Measurements from ENCODE around the gene FSTL5. TPM values are rescaled to one million over a fixed set of nuclear protein-coding genes. Genes with fewer than 3 reads are reported as not detected.

FSTL5 gene
- polyA plus RNA-seq, 6 donors from 2014 or later: not detected

DNA sequence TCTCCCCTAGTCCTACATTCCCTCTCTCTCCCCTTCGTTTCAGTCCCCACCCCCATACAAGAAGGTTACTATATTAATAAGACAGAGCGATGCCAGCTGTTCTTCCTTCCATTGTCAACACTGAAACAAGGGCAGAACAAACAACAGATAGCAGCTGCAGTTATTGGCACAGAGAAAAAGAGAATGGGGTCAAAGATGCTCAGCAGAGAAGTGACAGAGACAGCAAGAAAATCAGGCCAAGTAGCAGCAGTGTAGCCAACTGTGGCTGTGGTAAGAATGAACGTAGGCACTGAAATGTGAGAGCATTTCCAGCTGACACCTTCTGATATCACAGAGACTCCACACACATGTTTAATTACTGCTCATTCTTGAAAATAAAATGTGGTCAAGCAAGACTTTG is 641.8 kb downstream of the FSTL5 start:
- Mint-ChIP-seq H3K9me3 (peaks cover 0 to 6% (median 0%) of the 10 kb centered on the region in 7 donors), H3K36me3 (no peaks in the 10 kb centered on the region), H3K4me1 (no peaks in the 10 kb centered on the region), H3K27me3 (no peaks in the 10 kb centered on the region), H3K4me3 (no peak overlapping the region), H3K27ac (no peak overlapping the region)
- DNase-seq (no peak), ATAC-seq (ENCODE audit: low read depth in 2 of 2) (no peak)

- no peaks in the 10 kb centered on the region for H3K27me3 Mint-ChIP-seq
- H3K4me3 Mint-ChIP-seq: no peak overlapping the region
- H3K9me3 Mint-ChIP-seq: peaks cover 0 to 4% (median 0%) of the 10 kb centered on the region in 7 donors
- no peak for DNase-seq
- H3K27ac Mint-ChIP-seq: no peak overlapping the region
- no peaks in the 10 kb centered on the region for H3K4me1 Mint-ChIP-seq
- no peaks in the 10 kb centered on the region for H3K36me3 Mint-ChIP-seq
- no peak for ATAC-seq (ENCODE audit: low read depth in 2 of 2)
Measured at GRCh38 chr4:161519611-161520010, 644.2 kb downstream of the FSTL5 start.

GRCh38 chr4:161517941-161518340 is 645.9 kb downstream of the FSTL5 start:
- no peaks in the 10 kb centered on the region for H3K36me3 Mint-ChIP-seq
- H3K4me1 Mint-ChIP-seq: no peaks in the 10 kb centered on the region
- no peak overlapping the region for H3K4me3 Mint-ChIP-seq
- no peak for DNase-seq
- H3K27me3 Mint-ChIP-seq: no peaks in the 10 kb centered on the region
- no peak for ATAC-seq (ENCODE audit: low read depth in 2 of 2)
- H3K9me3 Mint-ChIP-seq: peaks cover 0 to 8% (median 0%) of the 10 kb centered on the region in 7 donors
- no peak overlapping the region for H3K27ac Mint-ChIP-seq

- no peak for ATAC-seq (ENCODE audit: low read depth in 2 of 2)
- Mint-ChIP-seq H3K36me3 (no peaks in the 10 kb centered on the region), H3K27me3 (no peaks in the 10 kb centered on the region), H3K27ac (no peak overlapping the region), H3K4me3 (no peak overlapping the region), H3K9me3 (no peaks in the 10 kb centered on the region), H3K4me1 (no peaks in the 10 kb centered on the region)
- no peak for DNase-seq
Measured at GRCh38 chr4:161505141-161505540, 658.7 kb downstream of the FSTL5 start.

GRCh38 chr4:161498155-161498554 is 665.6 kb downstream of the FSTL5 start:
- DNase-seq: no peak
- no peaks in the 10 kb centered on the region for H3K27me3 Mint-ChIP-seq
- H3K4me3 Mint-ChIP-seq: no peak overlapping the region
- no peak overlapping the region for H3K27ac Mint-ChIP-seq
- H3K4me1 Mint-ChIP-seq: no peaks in the 10 kb centered on the region
- peaks cover 0 to 1% (median 0%) of the 10 kb centered on the region in 7 donors for H3K9me3 Mint-ChIP-seq
- ATAC-seq (ENCODE audit: low read depth in 2 of 2): no peak
- no peaks in the 10 kb centered on the region for H3K36me3 Mint-ChIP-seq

GRCh38 chr4:161486461-161486860 is 677.3 kb downstream of the FSTL5 start:
- ATAC-seq (ENCODE audit: low read depth in 2 of 2): no peak
- H3K9me3 Mint-ChIP-seq: peaks cover 0 to 2% (median 0%) of the 10 kb centered on the region in 7 donors
- H3K36me3 Mint-ChIP-seq: no peaks in the 10 kb centered on the region
- H3K4me1 Mint-ChIP-seq: no peaks in the 10 kb centered on the region
- no peak overlapping the region for H3K27ac Mint-ChIP-seq
- DNase-seq: no peak
- H3K27me3 Mint-ChIP-seq: no peaks in the 10 kb centered on the region
- no peak overlapping the region for H3K4me3 Mint-ChIP-seq

- Mint-ChIP-seq H3K27me3 (no peaks in the 10 kb centered on the region), H3K4me3 (no peak overlapping the region), H3K36me3 (no peaks in the 10 kb centered on the region), H3K4me1 (no peaks in the 10 kb centered on the region), H3K9me3 (peaks cover 0 to 9% (median 2%) of the 10 kb centered on the region in 7 donors), H3K27ac (no peak overlapping the region)
- DNase-seq (no peak), ATAC-seq (ENCODE audit: low read depth in 2 of 2) (no peak)
Measured at GRCh38 chr4:161466316-161466715, 697.5 kb downstream of the FSTL5 start.

DNA sequence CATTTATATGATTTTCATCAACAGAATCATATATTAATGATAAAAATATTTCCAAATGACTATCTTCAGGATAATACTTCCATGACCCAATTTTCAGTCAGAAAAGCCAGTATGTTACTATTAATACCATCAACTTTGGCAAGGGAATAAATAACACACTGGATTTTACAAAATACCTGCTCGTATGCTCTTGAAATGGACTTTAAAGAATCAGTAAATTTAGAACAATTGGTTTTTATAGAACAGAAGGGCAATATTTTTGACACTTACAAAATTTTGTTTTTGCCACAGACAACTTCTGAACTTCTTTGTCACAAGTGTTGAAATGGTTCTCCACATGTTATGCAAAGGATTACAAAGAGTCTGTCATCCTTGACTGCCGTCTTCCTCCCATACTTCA is 700.4 kb downstream of the FSTL5 start:
- H3K27me3 Mint-ChIP-seq: no peaks in the 10 kb centered on the region
- no peak for ATAC-seq (ENCODE audit: low read depth in 2 of 2)

DNA sequence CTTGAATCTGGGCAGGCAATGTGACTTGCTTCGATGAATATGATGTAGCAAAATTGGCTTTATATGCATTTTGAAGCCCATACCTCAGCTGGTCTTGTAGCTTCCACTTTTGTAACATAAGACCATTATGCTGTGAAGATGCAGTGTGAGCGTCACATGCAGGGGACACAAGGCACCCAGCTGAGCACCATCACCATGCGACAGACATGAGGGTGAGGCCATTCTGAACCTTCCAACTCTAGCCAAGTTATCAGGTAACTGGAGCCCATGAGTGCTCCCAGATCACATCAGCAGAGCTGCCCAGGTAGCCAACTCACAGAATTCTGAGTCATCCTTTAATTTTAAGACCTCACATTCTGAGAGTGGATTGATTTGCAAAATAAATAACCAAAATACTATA is 705.9 kb downstream of the FSTL5 start:
- Mint-ChIP-seq H3K4me3 (peak overlapping the region in 1 of 8 donors; percentile 16), H3K27ac (no peak overlapping the region), H3K9me3 (peaks cover 0 to 5% (median 0%) of the 10 kb centered on the region in 7 donors), H3K36me3 (no peaks in the 10 kb centered on the region), H3K4me1 (no peaks in the 10 kb centered on the region), H3K27me3 (no peaks in the 10 kb centered on the region)
- no peak for DNase-seq
- ATAC-seq (ENCODE audit: low read depth in 2 of 2): no peak

More for the DNA sequence above, 700.4 kb downstream of the FSTL5 start:
- no peak for DNase-seq
- Mint-ChIP-seq H3K27ac (no peak overlapping the region), H3K4me3 (no peak overlapping the region), H3K9me3 (peaks cover 0 to 14% (median 2%) of the 10 kb centered on the region in 7 donors), H3K36me3 (no peaks in the 10 kb centered on the region), H3K4me1 (no peaks in the 10 kb centered on the region)

- no peaks in the 10 kb centered on the region for H3K27me3 Mint-ChIP-seq
- H3K36me3 Mint-ChIP-seq: no peaks in the 10 kb centered on the region
- no peak for ATAC-seq (ENCODE audit: low read depth in 2 of 2)
Measured at GRCh38 chr4:161457311-161457710, 706.5 kb downstream of the FSTL5 start.

DNA sequence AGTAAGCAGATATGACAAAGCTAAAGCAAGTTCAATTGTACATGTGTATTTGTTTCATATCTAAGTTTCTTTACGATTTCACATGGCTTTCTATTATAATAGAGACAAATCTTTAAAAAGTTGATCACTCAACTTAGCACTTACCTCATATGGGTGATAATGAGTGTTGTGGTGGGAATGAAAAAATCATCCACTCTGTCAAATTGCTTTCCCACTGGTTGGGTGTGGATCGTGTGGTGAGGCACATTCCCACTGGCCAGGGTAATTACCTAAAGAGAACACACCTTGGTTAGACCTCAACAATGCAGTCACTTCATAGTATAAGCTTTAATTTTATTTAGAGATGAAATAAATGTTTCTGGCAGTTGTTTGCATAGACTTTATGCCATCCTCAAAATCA is 708.9 kb downstream of the FSTL5 start:
- no peaks in the 10 kb centered on the region for H3K9me3 Mint-ChIP-seq
- no peaks in the 10 kb centered on the region for H3K27me3 Mint-ChIP-seq
- no peak overlapping the region for H3K4me3 Mint-ChIP-seq
- ATAC-seq (ENCODE audit: low read depth in 2 of 2): no peak
- no peak overlapping the region for H3K27ac Mint-ChIP-seq
- DNase-seq: no peak
- no peaks in the 10 kb centered on the region for H3K36me3 Mint-ChIP-seq
- no peaks in the 10 kb centered on the region for H3K4me1 Mint-ChIP-seq

More at GRCh38 chr4:161457311-161457710, 706.5 kb downstream of the FSTL5 start:
- DNase-seq: no peak
- H3K27ac Mint-ChIP-seq: no peak overlapping the region
- no peaks in the 10 kb centered on the region for H3K4me1 Mint-ChIP-seq
- no peak overlapping the region for H3K4me3 Mint-ChIP-seq
- peaks cover 0 to 5% (median 0%) of the 10 kb centered on the region in 7 donors for H3K9me3 Mint-ChIP-seq

GRCh38 chr4:161448550-161449180 is 715.1 kb downstream of the FSTL5 start:
- Mint-ChIP-seq H3K4me3 (no peak overlapping the region), H3K27ac (no peak overlapping the region), H3K4me1 (no peaks in the 10 kb centered on the region), H3K9me3 (peaks cover 0 to 9% (median 0%) of the 10 kb centered on the region in 7 donors), H3K27me3 (no peaks in the 10 kb centered on the region), H3K36me3 (no peaks in the 10 kb centered on the region)
- ATAC-seq (ENCODE audit: low read depth in 2 of 2) (no peak), DNase-seq (no peak)

DNA sequence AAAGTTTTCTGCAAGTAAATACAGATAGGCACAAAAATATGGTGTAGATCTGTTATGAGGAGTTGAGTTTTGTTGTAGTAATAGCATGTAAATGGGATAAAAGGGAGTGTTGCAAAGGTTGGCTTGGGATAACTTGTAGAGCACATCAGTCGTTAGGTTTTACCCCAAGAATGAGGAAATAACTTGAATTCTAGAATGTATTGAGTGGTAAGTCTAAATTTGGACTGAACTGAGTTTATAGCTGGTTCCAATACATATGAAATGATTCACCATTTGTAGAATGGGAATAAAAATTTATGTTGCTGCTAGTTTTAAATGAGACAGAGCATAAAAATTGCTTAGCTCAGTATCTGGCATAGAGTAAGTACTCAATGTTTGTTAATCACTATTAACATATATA is 719.2 kb downstream of the FSTL5 start:
- Mint-ChIP-seq H3K27ac (no peak overlapping the region), H3K36me3 (no peaks in the 10 kb centered on the region)
- ATAC-seq (ENCODE audit: low read depth in 2 of 2): no peak

GRCh38 chr4:161442921-161443320 is 720.9 kb downstream of the FSTL5 start:
- no peak overlapping the region for H3K27ac Mint-ChIP-seq
- no peak for ATAC-seq (ENCODE audit: low read depth in 2 of 2)
- H3K36me3 Mint-ChIP-seq: no peaks in the 10 kb centered on the region
- H3K27me3 Mint-ChIP-seq: no peaks in the 10 kb centered on the region
- H3K4me1 Mint-ChIP-seq: no peaks in the 10 kb centered on the region
- no peak overlapping the region for H3K4me3 Mint-ChIP-seq
- H3K9me3 Mint-ChIP-seq: peaks cover 0 to 12% (median 0%) of the 10 kb centered on the region in 7 donors
- no peak for DNase-seq

More for the DNA sequence above, 719.2 kb downstream of the FSTL5 start:
- Mint-ChIP-seq H3K4me1 (no peaks in the 10 kb centered on the region), H3K4me3 (no peak overlapping the region), H3K27me3 (no peaks in the 10 kb centered on the region), H3K9me3 (peaks cover 0 to 12% (median 0%) of the 10 kb centered on the region in 7 donors)
- no peak for DNase-seq

DNA sequence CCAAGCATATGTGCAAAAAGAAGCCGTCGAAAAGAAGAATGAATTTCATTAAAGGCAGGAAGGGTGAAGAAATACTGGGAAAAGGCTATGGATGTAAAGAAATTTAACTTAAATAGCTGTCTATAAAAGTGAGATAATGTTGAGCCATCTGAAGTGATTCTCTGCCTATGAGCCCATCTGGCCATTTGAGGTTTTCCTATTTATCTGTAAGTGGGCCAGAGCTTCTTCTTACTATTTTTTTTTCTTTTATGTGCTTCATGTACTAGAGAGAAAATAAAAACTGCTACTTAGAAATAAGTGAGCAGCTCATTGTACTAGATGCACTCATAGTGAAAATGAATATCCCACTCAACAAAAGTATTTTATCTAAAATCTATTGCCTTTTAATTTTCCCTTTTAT is 725.7 kb downstream of the FSTL5 start:
- H3K9me3 Mint-ChIP-seq: peaks cover 1 to 12% (median 4%) of the 10 kb centered on the region in 7 donors
- DNase-seq (no peak), ATAC-seq (ENCODE audit: low read depth in 2 of 2) (no peak)
- no peaks in the 10 kb centered on the region for H3K4me1 Mint-ChIP-seq
- no peak overlapping the region for H3K27ac Mint-ChIP-seq
- H3K27me3 Mint-ChIP-seq: no peaks in the 10 kb centered on the region
- no peak overlapping the region for H3K4me3 Mint-ChIP-seq
- no peaks in the 10 kb centered on the region for H3K36me3 Mint-ChIP-seq
